Neural progenitor cell (in vitro differentiated cells): ENCODE measurements around the gene TMEM87A. TPM values are rescaled to one million over a fixed set of nuclear protein-coding genes. Genes with fewer than 3 reads are reported as not detected.

Experiments used
- DNase-seq: peaks from one replicate; pipeline ENCODE4 v3.0.0-alpha.2; 2016; ENCODE audit warnings: low spot score
- H2AFZ ChIP-seq: fragments of 200-600 bp; sonication (generic); replicated peaks from 2 replicates; pipeline ENCODE4 v1.6.1; 2016; ENCODE audit warnings: antibody characterized with exemption
- H3F3A ChIP-seq: fragments of 200-600 bp; sonication (generic); 2 replicates; pipeline ENCODE4 v1.6.1; 2016; ENCODE audit warnings: antibody characterized with exemption, low read depth
- H3K27ac ChIP-seq: fragments of 200-600 bp; sonication (generic); 2 replicates; pipeline ENCODE4 v1.5.1; 2016; ENCODE audit warnings: mild to moderate bottlenecking
- H3K27me3 ChIP-seq: fragments of 200-600 bp; sonication (generic); 2 replicates; pipeline ENCODE4 v1.6.1; 2016; ENCODE audit warnings: mild to moderate bottlenecking, moderate library complexity
- H3K36me3 ChIP-seq: fragments of 200-600 bp; sonication (generic); 2 replicates; pipeline ENCODE4 v1.5.1; 2016
- H3K4me1 ChIP-seq: fragments of 200-600 bp; sonication (generic); 2 replicates; pipeline ENCODE4 v1.6.1; 2016; ENCODE audit warnings: mixed run types
- H3K4me2 ChIP-seq: fragments of 200-600 bp; sonication (generic); 2 replicates; pipeline ENCODE4 v1.6.1; 2016
- H3K4me3 ChIP-seq: fragments of 200-600 bp; sonication (generic); 2 replicates; pipeline ENCODE4 v1.5.1; 2016
- H3K79me2 ChIP-seq: fragments of 200-600 bp; sonication (generic); 2 replicates; pipeline ENCODE4 v1.6.1; 2016; ENCODE audit warnings: low read depth
- H3K9ac ChIP-seq: fragments of 200-600 bp; sonication (generic); 2 replicates; pipeline ENCODE4 v1.6.1; 2016
- H3K9me3 ChIP-seq: fragments of 200-600 bp; sonication (generic); 2 replicates; pipeline ENCODE4 v1.5.1; 2016; ENCODE audit warnings: low read depth
- H4K20me1 ChIP-seq: fragments of 200-600 bp; sonication (generic); 2 replicates; pipeline ENCODE4 v1.6.1; 2016; ENCODE audit warnings: low read depth
- H3K27ac Mint-ChIP-seq: 3 replicates; pipeline ENCODE4 v1.8.0; 2021; ENCODE audit warnings: mixed read lengths
- H3K27me3 Mint-ChIP-seq: 2 replicates; pipeline ENCODE4 v1.8.0; 2022; ENCODE audit warnings: low read depth, mild to moderate bottlenecking, inconsistent platforms, moderate library complexity, mixed read lengths; ENCODE audit not compliant: insufficient read depth
- H3K36me3 Mint-ChIP-seq: 3 replicates; pipeline ENCODE4 v1.8.0; 2021; ENCODE audit warnings: mixed read lengths
- H3K4me1 Mint-ChIP-seq: 3 replicates; pipeline ENCODE4 v1.8.0; 2021; ENCODE audit warnings: mixed read lengths
- H3K4me3 Mint-ChIP-seq: 3 replicates; pipeline ENCODE4 v1.8.0; 2021; ENCODE audit warnings: mild to moderate bottlenecking, moderate library complexity, mixed read lengths
- H3K9me3 Mint-ChIP-seq: 3 replicates; pipeline ENCODE4 v1.8.0; 2020; ENCODE audit warnings: mixed read lengths
- CTCF ChIP-seq: fragments of 200-600 bp; sonication (generic); IDR thresholded peaks from 2 replicates; pipeline ENCODE4 v1.5.1; 2017; ENCODE audit warnings: antibody characterized with exemption, mild to moderate bottlenecking
- EZH2 ChIP-seq: fragments of 200-600 bp; sonication (generic); IDR thresholded peaks from 2 replicates; pipeline ENCODE4 v1.6.1; 2017; ENCODE audit warnings: antibody characterized with exemption, mild to moderate bottlenecking, moderate library complexity
- EZH2phosphoT487 ChIP-seq: fragments of 200-600 bp; sonication (generic); IDR thresholded peaks from 2 replicates; pipeline ENCODE4 v1.6.1; 2017; ENCODE audit warnings: antibody characterized with exemption
- total RNA-seq: library from RNA; depleted of rRNA; stranded (reverse); fragments of >200 nt; gene quantifications from 2 replicates; pipeline ENCODE4 v1.2.3, GENCODE V29; 2015; ENCODE audit warnings: low replicate concordance

TMEM87A gene
- total RNA-seq, 1 donor from 2014 or later = 47.0 TPM

DNA sequence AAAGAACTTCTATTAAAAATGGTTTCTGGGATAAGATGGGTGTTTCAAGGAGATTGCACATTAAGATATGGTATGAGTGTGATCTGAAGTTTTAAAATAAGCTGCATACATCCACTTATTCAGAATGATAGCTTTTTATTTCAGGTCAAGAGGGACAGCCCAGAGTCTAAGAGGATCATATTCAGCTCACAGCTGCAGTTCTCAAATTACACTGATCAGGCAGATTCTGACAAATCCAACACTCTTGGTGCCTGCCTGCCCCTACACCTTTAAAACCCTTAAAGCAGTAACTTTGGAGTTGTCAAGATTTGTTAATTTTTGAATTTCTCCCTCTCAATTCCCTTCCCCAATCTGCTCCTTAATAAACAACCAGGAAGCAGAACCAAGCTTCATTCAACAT lies 9.1 kb upstream of the TMEM87A start:
- H3K4me1 Mint-ChIP-seq = no peaks in the 10 kb centered on the region
- Histone ChIP-seq H3K4me2 (no peak overlapping the region), H3K9me3 (no peaks in the 10 kb centered on the region), H3K36me3 (no peaks in the 10 kb centered on the region), H2AFZ (no peak overlapping the region), H3K9ac (no peak overlapping the region), H3K27ac (no peak overlapping the region), H3F3A (no peaks in the 10 kb centered on the region), H3K79me2 (no peaks in the 10 kb centered on the region), H3K4me3 (no peak overlapping the region), H4K20me1 (no peaks in the 10 kb centered on the region), H3K4me1 (no peaks in the 10 kb centered on the region), H3K27me3 (no peaks in the 10 kb centered on the region)
- DNase-seq = no peak
- peaks cover 4% of the 10 kb centered on the region for H3K36me3 Mint-ChIP-seq
- no peak overlapping the region for H3K4me3 Mint-ChIP-seq
- TF ChIP-seq EZH2 = no peak
- no peak for TF ChIP-seq CTCF
- TF ChIP-seq EZH2phosphoT487 = no peak
- H3K27ac Mint-ChIP-seq = no peak overlapping the region
- no peaks in the 10 kb centered on the region for H3K9me3 Mint-ChIP-seq
- H3K27me3 Mint-ChIP-seq = no peaks in the 10 kb centered on the region

DNA sequence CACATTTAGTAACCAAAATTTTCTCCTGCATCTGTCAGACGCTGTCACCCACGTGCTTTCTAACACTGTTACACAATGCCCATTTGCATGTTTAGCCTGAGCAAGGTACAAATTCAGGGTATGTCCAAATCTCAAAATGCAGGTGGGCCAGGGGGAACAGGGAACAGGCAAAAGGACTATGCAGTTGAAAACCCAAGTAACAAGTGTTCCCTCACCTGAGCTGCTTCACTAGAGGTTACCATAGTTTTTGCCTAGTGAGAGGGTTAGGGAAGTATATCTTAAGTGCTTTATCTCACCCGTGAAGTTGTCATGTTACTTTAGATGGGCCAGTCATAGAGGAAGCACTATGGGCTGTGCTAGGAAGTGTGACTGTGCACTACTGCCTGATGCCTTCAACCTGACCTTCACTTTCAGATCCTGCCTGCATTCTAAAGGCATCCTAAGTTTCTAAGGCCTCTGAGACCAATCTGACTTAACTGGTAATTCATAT lies 6.0 kb upstream of the TMEM87A start:
- H4K20me1 ChIP-seq = no peaks in the 10 kb centered on the region
- H3F3A ChIP-seq = peaks cover 5% of the 10 kb centered on the region
- Mint-ChIP-seq H3K4me3 (no peak overlapping the region), H3K4me1 (peaks cover 18% of the 10 kb centered on the region), H3K27ac (no peak overlapping the region), H3K27me3 (no peaks in the 10 kb centered on the region), H3K9me3 (no peaks in the 10 kb centered on the region), H3K36me3 (peaks cover 4% of the 10 kb centered on the region)
- H3K4me3 ChIP-seq = no peak overlapping the region
- no peaks in the 10 kb centered on the region for H3K9me3 ChIP-seq
- H3K4me2 ChIP-seq = no peak overlapping the region
- H3K79me2 ChIP-seq = peaks cover 6% of the 10 kb centered on the region
- no peak for TF ChIP-seq EZH2
- no peak for TF ChIP-seq CTCF
- no peak for TF ChIP-seq EZH2phosphoT487
- no peak overlapping the region for H2AFZ ChIP-seq
- H3K27me3 ChIP-seq = no peaks in the 10 kb centered on the region
- H3K4me1 ChIP-seq = peaks cover 14% of the 10 kb centered on the region
- no peak overlapping the region for H3K27ac ChIP-seq
- H3K36me3 ChIP-seq = no peaks in the 10 kb centered on the region
- H3K9ac ChIP-seq = no peak overlapping the region
- no peak for DNase-seq

- Mint-ChIP-seq H3K27ac (no peak overlapping the region), H3K36me3 (no peaks in the 10 kb centered on the region), H3K4me1 (peaks cover 29% of the 10 kb centered on the region), H3K27me3 (no peaks in the 10 kb centered on the region), H3K4me3 (no peak overlapping the region), H3K9me3 (no peaks in the 10 kb centered on the region)
- H3K79me2 ChIP-seq = peaks cover 17% of the 10 kb centered on the region
- no peaks in the 10 kb centered on the region for H3K27me3 ChIP-seq
- H4K20me1 ChIP-seq = no peaks in the 10 kb centered on the region
- H3K36me3 ChIP-seq = no peaks in the 10 kb centered on the region
- DNase-seq = no peak
- no peak overlapping the region for H2AFZ ChIP-seq
- H3F3A ChIP-seq = peaks cover 19% of the 10 kb centered on the region
- no peak overlapping the region for H3K4me2 ChIP-seq
- TF ChIP-seq EZH2phosphoT487 (no peak), CTCF (no peak), EZH2 (no peak)
- H3K9ac ChIP-seq = no peak overlapping the region
- H3K4me1 ChIP-seq = peaks cover 22% of the 10 kb centered on the region
- H3K4me3 ChIP-seq = no peak overlapping the region
- no peaks in the 10 kb centered on the region for H3K9me3 ChIP-seq
- H3K27ac ChIP-seq = no peak overlapping the region
Measured at GRCh38 chr15:42276762-42277161, 3.5 kb upstream of the TMEM87A start.
